Lung (tissue), 12 donors: ENCODE measurements around the gene MTUS2. TPM values are rescaled to one million over a fixed set of nuclear protein-coding genes. Genes with fewer than 3 reads are reported as not detected.
A peak's percentile ranks its signal among the peaks of the same experiment; 100 is the strongest.

Source experiments
- ATAC-seq: fragments of 200-7000 bp; cut with Tn5 transposase; one replicate; pipeline ENCODE4 v1.9.1; 2020; ENCODE audit warnings: moderate number of reproducible peaks; ENCODE audit not compliant: insufficient read depth, low FRiP score
- DNase-seq, 3 donors: peaks; one replicate each; pipeline ENCODE4 v3.0.0-alpha.2; 2013 to 2017
- H3K27ac ChIP-seq, 2 donors: one replicate each; pipeline ENCODE4 v1.5.1; 2013; ENCODE audit warnings: mild to moderate bottlenecking in 2 of 2, moderate library complexity in 2 of 2, control low read depth in 1 of 2, inconsistent platforms in 1 of 2, low read depth in 1 of 2, low read length in 1 of 2
- H3K27me3 ChIP-seq, 3 donors: one replicate each; pipeline ENCODE4 v1.5.1; 2013; ENCODE audit warnings: low read length in 2 of 3; ENCODE audit not compliant: control insufficient read depth in 3 of 3, insufficient read depth in 3 of 3
- H3K36me3 ChIP-seq, 4 donors: one replicate each; pipeline ENCODE4 v1.5.1; 2013; ENCODE audit warnings: low read length in 4 of 4, mild to moderate bottlenecking in 1 of 4, moderate library complexity in 1 of 4; ENCODE audit not compliant: control insufficient read depth in 4 of 4, insufficient read depth in 4 of 4
- H3K4me1 ChIP-seq, 5 donors: one replicate each; pipeline ENCODE4 v1.5.1; 2013; ENCODE audit warnings: low read length in 5 of 5, mild to moderate bottlenecking in 2 of 5, moderate library complexity in 1 of 5; ENCODE audit not compliant: control insufficient read depth in 5 of 5, insufficient read depth in 5 of 5
- H3K4me3 ChIP-seq: one replicate; pipeline ENCODE4 v1.5.1; 2013; ENCODE audit warnings: mild to moderate bottlenecking, control low read depth, moderate library complexity
- H3K9ac ChIP-seq, 2 donors: one replicate each; pipeline ENCODE4 v1.5.1; 2013; ENCODE audit warnings: low read length in 2 of 2, control low read depth in 1 of 2; ENCODE audit not compliant: insufficient read depth in 1 of 2
- H3K9me3 ChIP-seq, 4 donors: one replicate each; pipeline ENCODE4 v1.5.1; 2013; ENCODE audit warnings: low read length in 3 of 4, mild to moderate bottlenecking in 1 of 4, moderate library complexity in 1 of 4; ENCODE audit not compliant: control insufficient read depth in 4 of 4, insufficient read depth in 3 of 4
- CTCF ChIP-seq: IDR thresholded peaks from 2 replicates; pipeline ENCODE4 v1.5.1; 2012; ENCODE audit warnings: mild to moderate bottlenecking; ENCODE audit errors: control extremely low read depth, extremely low read depth
- WGBS, 2 donors: extraction: QIAGEN DNeasy Blood & Tissue Kit; methylation state at CpG; one replicate each; pipeline ENCODE4 v1.1.7; 2013; 5-methylcytosine and 5-hydroxymethylcytosine counted together
- polyA plus RNA-seq, 2 donors: library from polyadenylated mRNA; stranded (reverse); fragments of 200-250 nt; gene quantifications; one replicate each; pipeline ENCODE4 v1.2.1, GENCODE V29; 2013
- total RNA-seq, 2 donors: library from RNA; depleted of rRNA in 1 of 2; stranded (reverse); fragments of >200 nt in 1 of 2; gene quantifications; one replicate each; pipeline ENCODE4 v1.2.1, GENCODE V29; 2014 to 2021
- donor health status: control.
- donor health status: control.
- donor health status: Bipolar disorder and iron deficiency.
- donor health status: healthy.
- donor health status: DM: yes; HTN: yes; CAD: no.

The MTUS2 gene
- total and polyA plus RNA-seq, 4 donors: 0.03 to 0.54 (median 0.08) TPM

- Histone ChIP-seq H3K36me3 (no peaks in the 10 kb centered on the region), H3K9ac (no peak overlapping the region), H3K27me3 (no peaks in the 10 kb centered on the region), H3K9me3 (peaks cover 0 to 2% (median 0%) of the 10 kb centered on the region in 4 donors), H3K27ac (no peak overlapping the region), H3K4me1 (no peaks in the 10 kb centered on the region), H3K4me3 (no peak overlapping the region)
- TF ChIP-seq CTCF: no peak
- WGBS, 2 donors: 37 to 74% methylated on average over 3 of the region's 3 CpGs
- ATAC-seq: no peak
- no peak for DNase-seq
Observed at GRCh38 chr13:29271606-29272005, 451.5 kb downstream of the MTUS2 start.

GRCh38 chr13:29279356-29280254 is 459.5 kb downstream of the MTUS2 start:
- H3K27me3 ChIP-seq: peaks cover 0 to 4% (median 0%) of the 10 kb centered on the region in 3 donors
- no peak overlapping the region for H3K9ac ChIP-seq
- peaks cover 0 to 18% (median 2%) of the 10 kb centered on the region in 5 donors for H3K4me1 ChIP-seq
- no peak overlapping the region for H3K4me3 ChIP-seq
- WGBS, 2 donors: 42 to 45% methylated on average over 2 of the region's 2 CpGs
- no peak overlapping the region for H3K27ac ChIP-seq
- DNase-seq (peak; percentile 16 to 80 (median 71)), ATAC-seq (no peak)
- no peaks in the 10 kb centered on the region for H3K36me3 ChIP-seq
- H3K9me3 ChIP-seq: peaks cover 0 to 2% (median 0%) of the 10 kb centered on the region in 4 donors
- TF ChIP-seq CTCF: no peak

- H3K27ac ChIP-seq: no peak overlapping the region
- WGBS, 2 donors: 89% methylated on average over 5 of the region's 5 CpGs
- H3K27me3 ChIP-seq: peaks cover 0 to 4% (median 0%) of the 10 kb centered on the region in 3 donors
- H3K4me1 ChIP-seq: peaks cover 0 to 18% (median 2%) of the 10 kb centered on the region in 5 donors
- H3K4me3 ChIP-seq: no peak overlapping the region
- TF ChIP-seq CTCF: no peak
- no peaks in the 10 kb centered on the region for H3K36me3 ChIP-seq
- peaks cover 0 to 2% (median 0%) of the 10 kb centered on the region in 4 donors for H3K9me3 ChIP-seq
- DNase-seq: no peak
- H3K9ac ChIP-seq: no peak overlapping the region
- ATAC-seq: no peak
Observed at GRCh38 chr13:29281932-29282495, 461.9 kb downstream of the MTUS2 start.
